Aorta (tissue), 5 donors: ENCODE results near the gene SNRNP25. TPM values are rescaled to one million over a fixed set of nuclear protein-coding genes. Genes with fewer than 3 reads are reported as not detected.

Experiments used
- ATAC-seq: fragments of 200-7000 bp; cut with Tn5 transposase; one replicate; pipeline ENCODE4 v1.9.1; 2022; ENCODE audit warnings: moderate library complexity; ENCODE audit not compliant: low FRiP score
- DNase-seq, 2 donors: peaks; one replicate each; pipeline ENCODE4 v3.0.0-alpha.2; 2020
- H3K27ac ChIP-seq, 2 donors: one replicate each; pipeline ENCODE4 v1.5.1; 2013; ENCODE audit warnings: low read length in 2 of 2, mild to moderate bottlenecking in 2 of 2, moderate library complexity in 2 of 2, control low read depth in 1 of 2, inconsistent platforms in 1 of 2, low read depth in 1 of 2
- H3K27me3 ChIP-seq, 2 donors: one replicate each; pipeline ENCODE4 v1.6.1; 2013; ENCODE audit warnings: control low read depth in 1 of 2, low read length in 1 of 2, mild to moderate bottlenecking in 1 of 2, moderate library complexity in 1 of 2; ENCODE audit not compliant: insufficient read depth in 2 of 2, control insufficient read depth in 1 of 2
- H3K36me3 ChIP-seq, 2 donors: one replicate each; pipeline ENCODE4 v1.6.1; 2013; ENCODE audit warnings: control low read depth in 1 of 2, low read length in 1 of 2, mild to moderate bottlenecking in 1 of 2; ENCODE audit not compliant: insufficient read depth in 2 of 2, control insufficient read depth in 1 of 2
- H3K4me1 ChIP-seq, 2 donors: one replicate each; pipeline ENCODE4 v1.6.1; 2013; ENCODE audit warnings: low read length in 2 of 2, control low read depth in 1 of 2, mild to moderate bottlenecking in 1 of 2, moderate library complexity in 1 of 2; ENCODE audit not compliant: insufficient read depth in 2 of 2, control insufficient read depth in 1 of 2
- H3K4me3 ChIP-seq, 2 donors: one replicate each; pipeline ENCODE4 v1.5.1; 2013; ENCODE audit warnings: low read length in 2 of 2, control low read depth in 1 of 2, mild to moderate bottlenecking in 1 of 2
- H3K9me3 ChIP-seq: one replicate; pipeline ENCODE4 v1.6.1; 2013; ENCODE audit warnings: mild to moderate bottlenecking, low read length; ENCODE audit not compliant: control insufficient read depth
- WGBS, 2 donors: extraction: QIAGEN DNeasy Blood & Tissue Kit; methylation state at CpG; one replicate each; pipeline ENCODE4 v1.1.7; 2013; 5-methylcytosine and 5-hydroxymethylcytosine counted together
- intact Hi-C, 2 donors: fragments of 100-400 bp; cut with DNase I; formaldehyde crosslinking; loops; one replicate each; pipeline versions ENCODE4 v1.14.2 to v1.15.0; 2022
- polyA plus RNA-seq, 2 donors: library from polyadenylated mRNA; stranded (reverse); fragments of 200-250 nt; gene quantifications; one replicate each; pipeline ENCODE4 v1.2.3, GENCODE V29; 2013
- total RNA-seq, 2 donors: library from RNA; stranded (reverse); fragmentation: NEBNext Ultra II Directional; extraction: Animal tissue kit (Norgen Biotek cat#: 25700); gene quantifications; one replicate each; pipeline ENCODE4 v1.2.1, GENCODE V29; 2021
- donor health status: healthy with polysubstance abuse.
- donor health status: Bipolar disorder and iron deficiency.
- donor health status: DM: no; HTN: no; CAD: no.
- donor health status: DM: no; HTN: no; CAD: no.
- donor health status: DM: yes; HTN: yes; CAD: no.

The SNRNP25 gene
- total and polyA plus RNA-seq, 4 donors, result 10.7 to 32.2 (median 14.8) TPM

DNA sequence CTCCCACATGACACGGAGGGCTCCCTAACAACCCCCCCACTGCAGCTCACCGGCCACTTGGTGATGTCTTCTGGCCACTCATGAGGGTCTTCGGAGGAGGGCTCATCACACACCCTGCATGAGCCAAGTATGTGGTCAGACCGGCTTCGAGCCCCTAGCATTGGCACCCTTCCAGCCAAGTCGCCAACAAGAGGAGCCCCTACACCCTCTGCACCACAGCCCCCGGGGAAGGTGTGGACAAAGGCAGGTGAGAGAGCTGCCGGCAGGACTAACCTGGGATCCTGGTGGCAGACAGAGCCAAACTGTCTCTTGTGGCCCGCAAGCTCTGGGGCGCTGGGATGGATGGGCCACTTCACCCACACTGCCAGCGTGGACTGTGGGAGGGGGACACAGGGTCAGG is 6.5 kb downstream of the SNRNP25 start:
- Histone ChIP-seq H3K4me1 (no peaks in the 10 kb centered on the region), H3K9me3 (no peaks in the 10 kb centered on the region), H3K27ac (no peak overlapping the region), H3K4me3 (no peak overlapping the region), H3K36me3 (peaks cover 0 to 17% of the 10 kb centered on the region in 2 donors), H3K27me3 (no peaks in the 10 kb centered on the region)
- DNase-seq, result peak in 1 of 2 donors; percentile 35
- WGBS, 2 donors, result 76 to 77% methylated on average over 11 of the region's 11 CpGs
- intact Hi-C loops, result no loop called here
- no peak for ATAC-seq

DNA sequence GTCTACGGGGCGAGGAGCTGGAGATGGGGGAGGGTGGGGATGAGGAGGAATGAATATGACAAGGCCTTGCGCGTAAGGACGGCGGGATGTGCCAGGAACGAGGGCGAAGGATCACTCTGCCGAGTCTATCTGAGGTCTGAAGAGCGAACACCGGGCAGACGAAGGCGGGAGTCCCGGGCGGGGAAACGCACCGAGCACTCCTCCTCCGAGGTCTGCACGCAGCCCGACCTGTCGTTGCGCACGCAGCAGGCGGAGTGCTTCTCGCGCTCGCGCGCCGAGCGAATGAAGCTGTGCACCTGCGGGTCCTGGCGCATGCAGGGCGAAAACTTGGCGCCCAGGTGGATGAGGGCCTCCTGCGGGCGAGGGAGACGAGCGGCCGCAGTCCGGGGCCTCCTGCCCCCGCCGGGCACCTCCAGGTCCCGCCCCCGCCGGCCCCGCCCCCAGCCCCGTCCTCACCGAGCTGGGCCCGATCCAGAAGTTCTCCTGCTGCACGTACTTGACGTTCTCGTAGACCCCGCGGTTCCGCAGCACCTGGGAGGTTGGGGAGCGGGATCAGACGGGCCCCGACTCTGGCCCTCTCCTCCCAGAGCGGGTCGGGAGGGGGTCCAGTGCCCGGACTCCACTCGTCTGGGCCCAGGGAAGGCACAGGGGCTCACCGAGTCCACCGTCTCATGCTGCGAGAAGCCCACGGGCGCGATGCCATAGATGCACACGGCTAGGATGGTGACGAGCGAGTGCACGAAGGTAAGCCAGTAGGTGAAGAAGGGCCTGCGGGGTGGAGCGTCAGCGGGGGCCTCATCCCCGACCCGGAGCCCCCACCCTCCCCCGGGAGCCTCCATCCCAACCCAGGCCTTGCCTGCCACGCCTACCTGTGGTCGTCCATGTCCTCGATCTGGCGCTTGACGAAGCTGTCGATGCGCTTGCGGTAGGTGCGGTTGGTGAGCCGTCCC is 7.6 kb downstream of the SNRNP25 start:
- Histone ChIP-seq H3K27ac (no peak overlapping the region), H3K36me3 (peaks cover 0 to 17% of the 10 kb centered on the region in 2 donors), H3K9me3 (no peaks in the 10 kb centered on the region), H3K27me3 (no peaks in the 10 kb centered on the region), H3K4me3 (no peak overlapping the region), H3K4me1 (no peaks in the 10 kb centered on the region)
- WGBS, 2 donors, result 77 to 78% methylated on average over 82 to 89 of the region's 89 CpGs
- DNase-seq, result peak in 1 of 2 donors; percentile 52
- no peak for ATAC-seq
- intact Hi-C loops, result no loop called here

DNA sequence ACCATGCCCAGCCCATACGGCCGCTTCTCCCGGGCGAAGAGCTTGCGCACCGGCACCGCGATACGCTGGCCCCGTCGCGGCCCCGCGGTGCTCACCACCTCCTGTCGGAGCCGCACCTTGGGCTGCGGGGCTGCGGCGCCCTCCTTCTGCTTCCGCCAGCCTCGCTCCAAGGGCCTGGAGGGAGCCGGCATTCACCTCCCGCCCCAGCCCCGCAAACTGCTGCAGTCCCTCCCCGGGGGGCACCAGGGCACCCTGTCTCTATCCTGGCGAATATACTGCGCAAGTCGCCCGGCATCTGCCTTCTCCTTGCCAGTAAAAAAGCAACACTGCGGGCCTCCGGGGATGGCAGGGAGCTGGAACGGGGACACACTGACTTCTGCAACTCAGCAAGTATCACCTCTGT is 8.3 kb downstream of the SNRNP25 start:
- H3K9me3 ChIP-seq, result no peaks in the 10 kb centered on the region
- H3K4me3 ChIP-seq, result no peak overlapping the region
- no peaks in the 10 kb centered on the region for H3K4me1 ChIP-seq
- ATAC-seq, result no peak
- H3K27ac ChIP-seq, result no peak overlapping the region
- H3K27me3 ChIP-seq, result no peaks in the 10 kb centered on the region
- no peak for DNase-seq
- 88 to 92% methylated on average over 30 to 32 of the region's 32 CpGs for WGBS, 2 donors
- peaks cover 0 to 17% of the 10 kb centered on the region in 2 donors for H3K36me3 ChIP-seq
- intact Hi-C loops, result no loop called here

DNA sequence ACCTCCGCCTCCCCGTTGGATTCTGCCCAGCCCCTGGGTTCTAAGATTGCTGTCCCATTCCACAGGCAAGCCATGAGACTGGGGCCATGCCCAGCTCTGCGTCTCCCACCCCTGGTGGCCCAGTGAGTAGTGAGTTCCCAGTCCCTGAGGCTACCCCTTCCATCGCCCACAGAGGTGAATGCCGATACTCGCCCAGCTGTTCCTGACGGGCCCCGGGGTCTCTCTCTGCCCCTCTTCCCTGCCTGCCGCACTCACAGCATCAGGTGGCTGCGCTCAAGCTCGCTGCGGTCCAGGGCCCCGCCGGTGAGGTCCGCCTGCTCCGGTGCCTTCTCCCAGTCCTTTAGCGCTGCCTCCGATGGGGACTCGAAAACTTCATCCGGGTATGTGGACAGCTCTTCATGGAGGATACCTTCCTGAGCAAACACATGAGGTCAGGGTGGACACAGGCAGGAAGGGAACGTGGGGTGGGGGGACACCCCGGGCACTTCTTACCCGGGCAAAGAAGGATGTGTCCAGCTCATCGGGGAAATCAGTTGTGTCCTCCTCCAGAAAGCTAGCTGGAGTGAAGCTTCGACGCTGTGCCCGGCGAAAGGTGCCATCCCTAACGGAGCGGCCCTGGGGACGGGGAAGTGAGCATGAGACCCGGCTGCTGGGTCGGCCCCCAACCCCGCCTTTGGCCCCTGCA is 8.8 kb downstream of the SNRNP25 start:
- intact Hi-C loops, result no loop called here

DNA sequence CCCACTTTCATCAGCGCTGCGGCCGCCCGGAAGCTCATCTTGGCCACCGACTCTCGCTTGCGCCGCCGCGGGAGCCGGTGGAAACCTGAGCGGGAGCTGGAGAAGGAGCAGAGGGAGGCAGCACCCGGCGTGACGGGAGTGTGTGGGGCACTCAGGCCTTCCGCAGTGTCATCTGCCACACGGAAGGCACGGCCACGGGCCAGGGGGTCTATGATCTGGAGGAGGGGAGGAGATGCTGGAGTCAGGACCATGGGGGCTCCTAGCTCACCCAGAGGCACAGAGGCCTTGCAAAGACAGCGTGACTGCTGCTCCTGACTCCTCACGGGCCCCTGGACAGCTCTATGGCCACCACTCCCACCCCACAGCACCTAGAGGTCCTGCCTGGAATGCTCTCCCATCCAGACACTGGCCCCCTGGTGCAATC is 9.4 kb downstream of the SNRNP25 start:
- intact Hi-C loops, result no loop called here
- no peak for ATAC-seq
- 91 to 97% methylated on average over 21 of the region's 21 CpGs for WGBS, 2 donors

More for the DNA sequence above, 8.8 kb downstream of the SNRNP25 start:
- WGBS, 2 donors, result 90 to 92% methylated on average over 32 to 34 of the region's 34 CpGs
- ATAC-seq (no peak), DNase-seq (peak in 1 of 2 donors; percentile 42)
- H3K9me3 ChIP-seq, result no peaks in the 10 kb centered on the region
- H3K4me1 ChIP-seq, result no peaks in the 10 kb centered on the region
- H3K27me3 ChIP-seq, result no peaks in the 10 kb centered on the region
- H3K4me3 ChIP-seq, result no peak overlapping the region
- peaks cover 0 to 17% of the 10 kb centered on the region in 2 donors for H3K36me3 ChIP-seq
- no peak overlapping the region for H3K27ac ChIP-seq

DNA sequence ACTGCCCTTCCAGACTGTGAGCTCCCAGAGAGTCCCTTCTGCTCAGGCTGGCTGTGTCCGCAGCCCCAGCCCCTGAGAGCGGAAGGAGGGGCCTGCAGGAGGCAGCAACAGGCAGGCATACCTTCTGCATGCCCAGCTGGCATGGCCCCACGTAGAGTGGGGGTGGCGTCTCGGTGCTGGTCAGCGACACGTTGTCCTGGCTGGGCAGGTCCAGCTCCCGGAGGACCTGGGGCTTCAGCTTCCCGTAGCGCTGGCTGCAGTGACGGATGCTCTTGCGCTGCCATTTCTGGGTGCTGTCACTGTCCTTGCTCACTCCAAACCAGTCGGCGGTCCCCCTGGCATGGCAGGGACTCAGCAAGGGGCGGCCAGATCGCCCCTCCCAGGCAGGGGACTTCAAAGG is 9.8 kb downstream of the SNRNP25 start:
- no peak overlapping the region for H3K4me3 ChIP-seq
- ATAC-seq (no peak), DNase-seq (peak in 1 of 2 donors; percentile 41)
- 86 to 88% methylated on average over 16 of the region's 16 CpGs for WGBS, 2 donors
- no peak overlapping the region for H3K27ac ChIP-seq
- no peaks in the 10 kb centered on the region for H3K9me3 ChIP-seq
- H3K36me3 ChIP-seq, result peaks cover 0 to 13% of the 10 kb centered on the region in 2 donors
- intact Hi-C loops, result no loop called here
- H3K4me1 ChIP-seq, result no peaks in the 10 kb centered on the region
- H3K27me3 ChIP-seq, result no peaks in the 10 kb centered on the region

More for the DNA sequence above, 9.4 kb downstream of the SNRNP25 start:
- Histone ChIP-seq H3K27ac (no peak overlapping the region), H3K9me3 (no peaks in the 10 kb centered on the region), H3K4me3 (no peak overlapping the region), H3K27me3 (no peaks in the 10 kb centered on the region), H3K36me3 (peaks cover 0 to 17% of the 10 kb centered on the region in 2 donors), H3K4me1 (no peaks in the 10 kb centered on the region)
- peak in 1 of 2 donors; percentile 28 for DNase-seq

DNA sequence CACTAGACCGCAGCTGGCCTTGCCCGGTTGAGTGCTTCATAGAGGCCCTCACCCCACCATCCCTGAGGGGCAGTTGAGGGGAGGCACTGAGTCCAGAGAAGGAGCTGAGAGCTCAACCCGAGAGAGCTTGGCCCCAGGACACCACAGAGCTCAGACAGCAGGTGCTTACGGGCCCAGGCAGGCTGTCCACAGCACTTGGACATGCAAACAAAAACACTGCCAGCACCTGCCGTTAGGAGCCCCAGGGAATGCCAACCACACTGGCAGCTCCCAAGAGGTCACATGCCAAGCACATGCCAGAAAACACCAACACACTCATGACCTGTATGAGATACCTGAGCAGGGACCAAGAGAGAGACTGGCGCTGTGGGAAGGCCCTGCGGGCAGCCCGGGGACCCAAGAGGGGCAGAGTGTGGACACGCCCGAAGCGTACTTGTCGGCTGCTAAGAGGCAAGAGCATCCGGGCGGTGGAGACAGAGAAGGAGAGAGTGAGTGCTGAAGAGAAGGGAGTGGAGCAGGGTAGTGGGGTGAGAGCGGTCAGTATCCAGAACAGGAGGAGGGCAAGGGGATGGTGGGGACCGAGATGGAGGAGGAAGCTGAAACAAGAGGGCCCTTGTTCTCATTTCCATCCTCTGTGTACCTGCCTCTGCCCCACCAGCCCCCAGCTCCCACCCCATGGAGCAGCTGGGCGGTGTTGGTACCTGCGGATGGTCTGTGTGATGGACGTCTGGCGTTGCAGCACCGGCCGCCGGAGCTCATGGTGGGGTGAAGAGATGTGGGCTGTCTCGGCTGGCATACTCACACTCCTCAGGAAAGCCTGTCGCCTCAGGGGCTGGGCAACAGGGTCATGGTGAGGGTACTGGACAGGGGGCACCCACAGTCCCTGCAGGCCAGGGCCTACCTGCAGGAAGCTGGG is 10.6 kb downstream of the SNRNP25 start:
- no peaks in the 10 kb centered on the region for H3K27me3 ChIP-seq
- WGBS, 2 donors, result 88 to 89% methylated on average over 25 of the region's 25 CpGs
- intact Hi-C loops, result no loop called here
- ATAC-seq (no peak), DNase-seq (peak in 1 of 2 donors; percentile 44)
- H3K27ac ChIP-seq, result no peak overlapping the region
- H3K9me3 ChIP-seq, result no peaks in the 10 kb centered on the region
- H3K36me3 ChIP-seq, result peaks cover 0 to 12% of the 10 kb centered on the region in 2 donors
- no peaks in the 10 kb centered on the region for H3K4me1 ChIP-seq
- no peak overlapping the region for H3K4me3 ChIP-seq

DNA sequence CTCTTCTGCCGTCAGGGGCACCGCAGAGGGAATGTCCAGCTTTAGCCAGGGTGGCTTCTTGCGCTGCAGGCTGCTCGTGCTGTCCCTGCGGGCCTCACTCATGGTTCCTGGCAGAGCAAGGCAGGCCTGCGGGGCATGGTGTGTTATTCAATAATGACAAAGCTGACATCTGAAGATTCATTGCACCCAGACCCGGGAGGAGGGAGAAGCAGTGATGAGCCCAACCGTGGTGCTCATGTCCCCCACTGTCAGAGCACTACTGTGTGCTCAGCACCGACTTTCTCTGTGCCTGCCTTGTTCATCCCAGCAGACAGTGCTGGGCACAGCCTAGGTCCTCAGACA is 11.3 kb downstream of the SNRNP25 start:
- intact Hi-C loops, result loop anchor here (1.0 kb wide), 2 partner anchors 31 to 32 kb away; no protein-coding TSS in a partner anchor
- Histone ChIP-seq H3K4me3 (no peak overlapping the region), H3K4me1 (no peaks in the 10 kb centered on the region), H3K27me3 (no peaks in the 10 kb centered on the region), H3K36me3 (peaks cover 0 to 12% of the 10 kb centered on the region in 2 donors), H3K9me3 (no peaks in the 10 kb centered on the region), H3K27ac (no peak overlapping the region)
- no peak for DNase-seq
- ATAC-seq, result no peak
- 72 to 76% methylated on average over 9 of the region's 9 CpGs for WGBS, 2 donors
